H1 (cell line): Measurements from ENCODE around the gene SSH2. TPM values are rescaled to one million over a fixed set of nuclear protein-coding genes. Genes with fewer than 3 reads are reported as not detected.

Source experiments
- CREB1 ChIP-seq: IDR thresholded peaks from 2 replicates; pipeline ENCODE4 v1.6.1; 2012; ENCODE audit warnings: inconsistent platforms
- EP300 ChIP-seq, 2 experiments: IDR thresholded peaks; 1 replicate in 1 of 2; 2 replicates in 1 of 2; pipeline ENCODE4 v1.6.1; 2011 to 2012; ENCODE audit warnings: low read depth in 2 of 2, low read length in 2 of 2, mild to moderate bottlenecking in 2 of 2, borderline replicate concordance in 1 of 2, inconsistent platforms in 1 of 2, moderate library complexity in 1 of 2
- POLR2A ChIP-seq, 2 experiments: IDR thresholded peaks; 1 replicate in 1 of 2; 2 replicates in 1 of 2; pipeline ENCODE4 v1.6.1; 2011; ENCODE audit warnings: low read depth in 2 of 2, low read length in 2 of 2, mild to moderate bottlenecking in 2 of 2; ENCODE audit errors: control extremely low read depth in 1 of 2
- POLR2AphosphoS5 ChIP-seq: IDR thresholded peaks from 2 replicates; pipeline ENCODE4 v1.6.1; 2011; ENCODE audit warnings: low read depth, low read length
- RNF2 ChIP-seq: fragments of 200-900, 300-1000 bp; sonication (generic); IDR thresholded peaks from 2 replicates; pipeline ENCODE4 v1.7.1; 2016; ENCODE audit warnings: borderline replicate concordance, low read depth, mild to moderate bottlenecking, antibody characterized with exemption, low read length; ENCODE audit not compliant: poor library complexity, severe bottlenecking; ENCODE audit errors: missing control alignments
- SRF ChIP-seq: IDR thresholded peaks from 2 replicates; pipeline ENCODE4 v1.6.1; 2011; ENCODE audit warnings: mild to moderate bottlenecking, low read depth, low read length, moderate library complexity
- polyA plus RNA-seq, 7 experiments: library from polyadenylated mRNA; depleted of rRNA in 3 of 7; stranded (reverse) in 5 of 7; unstranded in 2 of 7; fragments of >200 nt in 5 of 7; fragments of 200-250 nt in 2 of 7; gene quantifications; 1 replicate in 5 of 7; 2 replicates in 1 of 7; 4 replicates in 1 of 7; pipeline versions ENCODE4 v1.2.1 to v1.2.3, GENCODE V29; 2011 to 2013; ENCODE audit warnings: missing spikeins in 2 of 7, mixed read lengths in 2 of 7
- total RNA-seq: library from RNA; stranded (reverse); fragmentation: NEBNext Ultra II Directional; extraction: Animal tissue kit (Norgen Biotek cat#: 25700); gene quantifications from 2 replicates; pipeline ENCODE4 v1.2.1, GENCODE V29; 2021
- TF ChIP-seq, protein P1 (sequence below): fragments of 300-600 bp; sonication (generic); IDR thresholded peaks from 2 replicates; pipeline ENCODE4 v1.7.1; 2012; ENCODE audit warnings: low read length, moderate library complexity, mild to moderate bottlenecking, inconsistent platforms; ENCODE audit not compliant: insufficient replicate concordance
- TF ChIP-seq, protein P2 (sequence below): IDR thresholded peaks from 2 replicates; pipeline ENCODE4 v1.6.1; 2011; ENCODE audit warnings: low read length, improper control_type of control experiment

SSH2 gene
- total and polyA plus RNA-seq, 2 of the 8 experiments (the other 6 are each of a cell fraction or from before 2014, with no cell fraction given) = 5.2 to 15.9 TPM

DNA sequence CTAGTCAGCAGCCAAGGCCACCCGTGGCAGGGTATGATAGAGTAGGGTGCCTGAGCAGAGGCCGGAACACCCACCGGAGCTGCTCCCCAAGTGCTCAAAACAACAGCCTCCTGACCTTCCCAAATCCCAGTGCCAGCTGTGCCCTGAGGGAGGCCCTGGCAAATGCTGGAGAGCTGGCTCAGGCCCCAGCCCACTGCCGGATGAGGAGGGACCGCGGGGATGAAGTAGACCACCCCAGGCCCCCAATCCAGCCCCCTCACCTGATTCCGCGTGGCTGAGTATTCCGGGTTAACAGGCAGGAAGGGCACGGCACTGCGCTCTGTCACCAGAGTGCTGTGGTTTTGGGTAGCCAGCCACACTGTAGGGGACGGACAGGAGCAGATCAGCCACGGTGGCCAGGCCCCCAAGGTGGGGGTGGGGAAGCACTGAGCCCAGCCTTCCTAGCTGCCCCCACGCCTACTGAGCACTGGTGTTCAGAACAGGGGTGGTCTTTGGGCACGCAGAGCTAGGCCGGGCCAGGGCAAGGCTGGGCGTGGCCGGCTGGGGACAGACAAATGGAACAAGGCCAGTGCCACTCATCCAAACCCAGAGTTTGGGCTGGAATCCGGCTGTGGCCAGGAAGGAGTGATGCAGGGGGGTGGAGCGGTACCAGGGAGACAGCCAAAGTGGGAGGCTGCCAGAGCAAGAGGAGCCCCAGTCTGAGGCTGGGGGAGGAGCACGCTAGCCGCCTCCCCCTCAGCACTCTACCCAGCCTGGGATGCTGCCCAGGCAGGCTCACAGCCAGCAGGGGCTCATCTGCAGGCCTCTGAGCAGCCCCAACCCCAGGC, 352.4 kb downstream of the SSH2 start (continued):
- TF ChIP-seq, protein P1, sequence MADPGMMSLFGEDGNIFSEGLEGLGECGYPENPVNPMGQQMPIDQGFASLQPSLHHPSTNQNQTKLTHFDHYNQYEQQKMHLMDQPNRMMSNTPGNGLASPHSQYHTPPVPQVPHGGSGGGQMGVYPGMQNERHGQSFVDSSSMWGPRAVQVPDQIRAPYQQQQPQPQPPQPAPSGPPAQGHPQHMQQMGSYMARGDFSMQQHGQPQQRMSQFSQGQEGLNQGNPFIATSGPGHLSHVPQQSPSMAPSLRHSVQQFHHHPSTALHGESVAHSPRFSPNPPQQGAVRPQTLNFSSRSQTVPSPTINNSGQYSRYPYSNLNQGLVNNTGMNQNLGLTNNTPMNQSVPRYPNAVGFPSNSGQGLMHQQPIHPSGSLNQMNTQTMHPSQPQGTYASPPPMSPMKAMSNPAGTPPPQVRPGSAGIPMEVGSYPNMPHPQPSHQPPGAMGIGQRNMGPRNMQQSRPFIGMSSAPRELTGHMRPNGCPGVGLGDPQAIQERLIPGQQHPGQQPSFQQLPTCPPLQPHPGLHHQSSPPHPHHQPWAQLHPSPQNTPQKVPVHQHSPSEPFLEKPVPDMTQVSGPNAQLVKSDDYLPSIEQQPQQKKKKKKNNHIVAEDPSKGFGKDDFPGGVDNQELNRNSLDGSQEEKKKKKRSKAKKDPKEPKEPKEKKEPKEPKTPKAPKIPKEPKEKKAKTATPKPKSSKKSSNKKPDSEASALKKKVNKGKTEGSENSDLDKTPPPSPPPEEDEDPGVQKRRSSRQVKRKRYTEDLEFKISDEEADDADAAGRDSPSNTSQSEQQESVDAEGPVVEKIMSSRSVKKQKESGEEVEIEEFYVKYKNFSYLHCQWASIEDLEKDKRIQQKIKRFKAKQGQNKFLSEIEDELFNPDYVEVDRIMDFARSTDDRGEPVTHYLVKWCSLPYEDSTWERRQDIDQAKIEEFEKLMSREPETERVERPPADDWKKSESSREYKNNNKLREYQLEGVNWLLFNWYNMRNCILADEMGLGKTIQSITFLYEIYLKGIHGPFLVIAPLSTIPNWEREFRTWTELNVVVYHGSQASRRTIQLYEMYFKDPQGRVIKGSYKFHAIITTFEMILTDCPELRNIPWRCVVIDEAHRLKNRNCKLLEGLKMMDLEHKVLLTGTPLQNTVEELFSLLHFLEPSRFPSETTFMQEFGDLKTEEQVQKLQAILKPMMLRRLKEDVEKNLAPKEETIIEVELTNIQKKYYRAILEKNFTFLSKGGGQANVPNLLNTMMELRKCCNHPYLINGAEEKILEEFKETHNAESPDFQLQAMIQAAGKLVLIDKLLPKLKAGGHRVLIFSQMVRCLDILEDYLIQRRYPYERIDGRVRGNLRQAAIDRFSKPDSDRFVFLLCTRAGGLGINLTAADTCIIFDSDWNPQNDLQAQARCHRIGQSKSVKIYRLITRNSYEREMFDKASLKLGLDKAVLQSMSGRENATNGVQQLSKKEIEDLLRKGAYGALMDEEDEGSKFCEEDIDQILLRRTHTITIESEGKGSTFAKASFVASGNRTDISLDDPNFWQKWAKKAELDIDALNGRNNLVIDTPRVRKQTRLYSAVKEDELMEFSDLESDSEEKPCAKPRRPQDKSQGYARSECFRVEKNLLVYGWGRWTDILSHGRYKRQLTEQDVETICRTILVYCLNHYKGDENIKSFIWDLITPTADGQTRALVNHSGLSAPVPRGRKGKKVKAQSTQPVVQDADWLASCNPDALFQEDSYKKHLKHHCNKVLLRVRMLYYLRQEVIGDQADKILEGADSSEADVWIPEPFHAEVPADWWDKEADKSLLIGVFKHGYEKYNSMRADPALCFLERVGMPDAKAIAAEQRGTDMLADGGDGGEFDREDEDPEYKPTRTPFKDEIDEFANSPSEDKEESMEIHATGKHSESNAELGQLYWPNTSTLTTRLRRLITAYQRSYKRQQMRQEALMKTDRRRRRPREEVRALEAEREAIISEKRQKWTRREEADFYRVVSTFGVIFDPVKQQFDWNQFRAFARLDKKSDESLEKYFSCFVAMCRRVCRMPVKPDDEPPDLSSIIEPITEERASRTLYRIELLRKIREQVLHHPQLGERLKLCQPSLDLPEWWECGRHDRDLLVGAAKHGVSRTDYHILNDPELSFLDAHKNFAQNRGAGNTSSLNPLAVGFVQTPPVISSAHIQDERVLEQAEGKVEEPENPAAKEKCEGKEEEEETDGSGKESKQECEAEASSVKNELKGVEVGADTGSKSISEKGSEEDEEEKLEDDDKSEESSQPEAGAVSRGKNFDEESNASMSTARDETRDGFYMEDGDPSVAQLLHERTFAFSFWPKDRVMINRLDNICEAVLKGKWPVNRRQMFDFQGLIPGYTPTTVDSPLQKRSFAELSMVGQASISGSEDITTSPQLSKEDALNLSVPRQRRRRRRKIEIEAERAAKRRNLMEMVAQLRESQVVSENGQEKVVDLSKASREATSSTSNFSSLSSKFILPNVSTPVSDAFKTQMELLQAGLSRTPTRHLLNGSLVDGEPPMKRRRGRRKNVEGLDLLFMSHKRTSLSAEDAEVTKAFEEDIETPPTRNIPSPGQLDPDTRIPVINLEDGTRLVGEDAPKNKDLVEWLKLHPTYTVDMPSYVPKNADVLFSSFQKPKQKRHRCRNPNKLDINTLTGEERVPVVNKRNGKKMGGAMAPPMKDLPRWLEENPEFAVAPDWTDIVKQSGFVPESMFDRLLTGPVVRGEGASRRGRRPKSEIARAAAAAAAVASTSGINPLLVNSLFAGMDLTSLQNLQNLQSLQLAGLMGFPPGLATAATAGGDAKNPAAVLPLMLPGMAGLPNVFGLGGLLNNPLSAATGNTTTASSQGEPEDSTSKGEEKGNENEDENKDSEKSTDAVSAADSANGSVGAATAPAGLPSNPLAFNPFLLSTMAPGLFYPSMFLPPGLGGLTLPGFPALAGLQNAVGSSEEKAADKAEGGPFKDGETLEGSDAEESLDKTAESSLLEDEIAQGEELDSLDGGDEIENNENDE = no peak
- no peak for TF ChIP-seq SRF
- no peak for TF ChIP-seq RNF2
- no peak for TF ChIP-seq EP300 (IDR thresholded peaks at IDR 0.05; ENCODE audit: borderline replicate concordance in 1 of 2, low read depth in 2 of 2, low read length in 2 of 2)
- no peak for TF ChIP-seq POLR2A (IDR thresholded peaks at IDR 0.05; ENCODE audit: control extremely low read depth in 1 of 2, low read depth in 2 of 2, low read length in 2 of 2)
- no peak for TF ChIP-seq POLR2AphosphoS5
- no peak for TF ChIP-seq CREB1
- TF ChIP-seq, protein P2, sequence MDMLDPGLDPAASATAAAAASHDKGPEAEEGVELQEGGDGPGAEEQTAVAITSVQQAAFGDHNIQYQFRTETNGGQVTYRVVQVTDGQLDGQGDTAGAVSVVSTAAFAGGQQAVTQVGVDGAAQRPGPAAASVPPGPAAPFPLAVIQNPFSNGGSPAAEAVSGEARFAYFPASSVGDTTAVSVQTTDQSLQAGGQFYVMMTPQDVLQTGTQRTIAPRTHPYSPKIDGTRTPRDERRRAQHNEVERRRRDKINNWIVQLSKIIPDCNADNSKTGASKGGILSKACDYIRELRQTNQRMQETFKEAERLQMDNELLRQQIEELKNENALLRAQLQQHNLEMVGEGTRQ = no peak
